NB4 (cell line): ENCODE data around the gene PRSS53.

Experiments
- DNase-seq: peaks from one replicate; pipeline ENCODE4 v3.0.0; 2010; ENCODE audit warnings: low read depth
- H3K4me3 ChIP-seq: one replicate; pipeline ENCODE4 v1.5.1; 2011; ENCODE audit warnings: mild to moderate bottlenecking, low read depth, low read length, moderate library complexity
- CTCF ChIP-seq: IDR thresholded peaks from one replicate; pipeline ENCODE4 v1.5.1; 2012; ENCODE audit warnings: low read depth, low read length
- MAX ChIP-seq: IDR thresholded peaks from 2 replicates; pipeline ENCODE4 v1.6.1; 2011; ENCODE audit warnings: low read depth, low read length
- MYC ChIP-seq: IDR thresholded peaks from 2 replicates; pipeline ENCODE4 v1.6.1; 2011; ENCODE audit warnings: low read depth, low read length
- POLR2A ChIP-seq: IDR thresholded peaks from 2 replicates; pipeline ENCODE4 v1.6.1; 2011; ENCODE audit warnings: mild to moderate bottlenecking; ENCODE audit not compliant: insufficient read length; ENCODE audit errors: extremely low read depth

Gene PRSS53

GRCh38 chr16:31084584-31085302, 4.0 kb downstream of the PRSS53 start:
- no peak overlapping the region for H3K4me3 ChIP-seq
- no peak for DNase-seq
- TF ChIP-seq CTCF (no peak), POLR2A (no peak), MYC (no peak), MAX (no peak)

- no peak for DNase-seq
Measured at GRCh38 chr16:31083981-31084380, 4.8 kb downstream of the PRSS53 start.

GRCh38 chr16:31083556-31083955, 5.2 kb downstream of the PRSS53 start:
- no peak for DNase-seq
- no peak for TF ChIP-seq MYC
- no peak for TF ChIP-seq POLR2A
- no peak for TF ChIP-seq MAX
- no peak for TF ChIP-seq CTCF
- no peak overlapping the region for H3K4me3 ChIP-seq

More at GRCh38 chr16:31083981-31084380, 4.8 kb downstream of the PRSS53 start:
- no peak overlapping the region for H3K4me3 ChIP-seq
- no peak for TF ChIP-seq MYC
- TF ChIP-seq MAX, result no peak
- TF ChIP-seq CTCF, result no peak
- no peak for TF ChIP-seq POLR2A

- H3K4me3 ChIP-seq, result no peak overlapping the region
- TF ChIP-seq MYC (no peak), MAX (no peak)
- DNase-seq, result no peak
Measured at GRCh38 chr16:31083081-31083480, 5.7 kb downstream of the PRSS53 start.

- no peak for DNase-seq
- H3K4me3 ChIP-seq, result no peak overlapping the region
- TF ChIP-seq POLR2A (no peak), MAX (no peak)
Measured at GRCh38 chr16:31082368-31083045, 6.2 kb downstream of the PRSS53 start.

GRCh38 chr16:31081428-31082351, 7.1 kb downstream of the PRSS53 start:
- TF ChIP-seq POLR2A (no peak), MAX (no peak), CTCF (no peak), MYC (no peak)
- no peak overlapping the region for H3K4me3 ChIP-seq
- DNase-seq, result peak; percentile 41
